Measurements from ENCODE around the gene PKP1. TPM values are rescaled to one million over a fixed set of nuclear protein-coding genes. Genes with fewer than 3 reads are reported as not detected.

PKP1 gene
- total RNA-seq, 1 experiment from 2014 or later, result 0.30 TPM

DNA sequence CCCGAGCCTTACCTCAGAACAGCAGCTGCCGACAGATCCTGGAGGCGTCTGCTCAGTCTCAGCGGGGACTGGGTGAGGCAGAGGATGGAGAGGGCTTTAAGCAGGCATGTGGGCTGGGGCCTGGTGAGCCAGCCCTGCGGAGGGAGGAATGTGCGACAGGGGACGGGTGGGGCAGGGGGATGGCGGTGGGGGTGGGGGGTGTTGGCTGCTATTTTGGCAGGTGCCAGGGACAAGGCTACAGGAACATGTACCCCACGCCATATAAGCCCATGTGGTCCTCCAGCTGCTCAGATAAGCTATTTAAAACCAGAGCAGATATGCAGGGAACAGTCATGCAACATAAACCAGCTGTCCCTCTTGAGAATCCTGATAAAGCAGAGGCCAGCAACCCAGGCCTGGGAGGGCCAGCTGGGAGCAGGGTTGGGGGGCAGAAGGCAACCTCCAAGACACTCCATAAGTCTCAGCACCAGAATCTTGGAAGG lies 94.3 kb downstream of the PKP1 start, which contains the start of gene TNNT2:
TSS of gene TNNT2 (minus strand) at position 70 of the 482 bp plus-strand sequence. CDS start 4,426 bp downstream, outside the sequence.
- Mint-ChIP-seq H3K9me3 (ENCODE audit: unreplicated experiment) (no peaks in the 10 kb centered on the region), H3K27ac (ENCODE audit: low read depth, unreplicated experiment) (no peak within 1 kb of the TSS), H3K27me3 (ENCODE audit: insufficient read depth, unreplicated experiment) (peaks cover 27% of the 10 kb centered on the region), H3K36me3 (ENCODE audit: insufficient read depth, unreplicated experiment) (no peaks in the 10 kb centered on the region), H3K4me1 (ENCODE audit: insufficient read depth, unreplicated experiment) (no peaks in the 10 kb centered on the region), H3K4me3 (ENCODE audit: unreplicated experiment) (no peak within 1 kb of the TSS)
- DNase-seq (ENCODE audit: unreplicated experiment), result no peak
- no TSS peak for BruUV-seq (replicated peaks)
- CTCF ChIA-PET, result interaction anchor here (0.6 to 1.9 kb wide), 5 partner anchors 15 to 123 kb away, joined by 3 to 8 read pairs (median 4); no protein-coding TSS in a partner anchor
- POLR2A ChIA-PET, result interaction anchor here (1.5 kb wide), 1 partner anchor 20 kb away, joined by 3 read pairs; no protein-coding TSS in a partner anchor
- TF ChIP-seq, protein P1, sequence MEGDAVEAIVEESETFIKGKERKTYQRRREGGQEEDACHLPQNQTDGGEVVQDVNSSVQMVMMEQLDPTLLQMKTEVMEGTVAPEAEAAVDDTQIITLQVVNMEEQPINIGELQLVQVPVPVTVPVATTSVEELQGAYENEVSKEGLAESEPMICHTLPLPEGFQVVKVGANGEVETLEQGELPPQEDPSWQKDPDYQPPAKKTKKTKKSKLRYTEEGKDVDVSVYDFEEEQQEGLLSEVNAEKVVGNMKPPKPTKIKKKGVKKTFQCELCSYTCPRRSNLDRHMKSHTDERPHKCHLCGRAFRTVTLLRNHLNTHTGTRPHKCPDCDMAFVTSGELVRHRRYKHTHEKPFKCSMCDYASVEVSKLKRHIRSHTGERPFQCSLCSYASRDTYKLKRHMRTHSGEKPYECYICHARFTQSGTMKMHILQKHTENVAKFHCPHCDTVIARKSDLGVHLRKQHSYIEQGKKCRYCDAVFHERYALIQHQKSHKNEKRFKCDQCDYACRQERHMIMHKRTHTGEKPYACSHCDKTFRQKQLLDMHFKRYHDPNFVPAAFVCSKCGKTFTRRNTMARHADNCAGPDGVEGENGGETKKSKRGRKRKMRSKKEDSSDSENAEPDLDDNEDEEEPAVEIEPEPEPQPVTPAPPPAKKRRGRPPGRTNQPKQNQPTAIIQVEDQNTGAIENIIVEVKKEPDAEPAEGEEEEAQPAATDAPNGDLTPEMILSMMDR (IDR thresholded peaks at IDR 0.05; ENCODE audit: unreplicated experiment), result no peak
- intact Hi-C loops (cut with micrococcal nuclease), result no loop called here

DNA sequence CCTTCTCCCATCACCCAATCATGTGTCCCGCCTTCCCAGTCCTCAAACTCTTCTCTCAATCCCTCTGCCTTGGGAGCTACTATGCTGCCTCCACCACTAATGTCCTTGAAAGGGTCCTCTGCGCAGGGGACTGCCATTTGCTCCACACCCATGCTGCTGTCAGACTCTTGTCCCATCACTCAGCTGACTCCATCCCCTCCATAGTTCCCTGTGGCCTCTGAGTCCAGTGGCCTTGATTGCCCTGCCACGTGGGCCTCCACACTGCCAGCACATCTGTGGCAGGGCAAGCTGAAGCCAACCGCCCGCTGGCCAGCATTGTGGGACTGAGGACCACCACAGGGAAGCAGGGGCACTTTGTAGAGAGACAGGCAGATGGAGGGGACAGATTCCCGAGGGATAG lies 95.5 kb downstream of the PKP1 start:
- intact Hi-C loops (cut with micrococcal nuclease), result no loop called here
- peaks cover 5% of the 10 kb centered on the region for H3K4me1 Mint-ChIP-seq (ENCODE audit: insufficient read depth, unreplicated experiment)
- TF ChIP-seq, protein P1 (IDR thresholded peaks at IDR 0.05; ENCODE audit: unreplicated experiment), result no peak
- no peak overlapping the region for H3K4me3 Mint-ChIP-seq (ENCODE audit: unreplicated experiment)
- ChIA-PET POLR2A (interaction anchor here (0.7 to 1.5 kb wide), 4 partner anchors 19 to 686 kb away, joined by 3 to 4 read pairs (median 3); no protein-coding TSS in a partner anchor), CTCF (interaction anchor here (0.6 to 20.0 kb wide), 4 partner anchors 11 to 119 kb away, joined by 3 to 539 read pairs (median 12); no protein-coding TSS in a partner anchor)
- BruUV-seq (replicated peaks), result no TSS peak
- no peak for DNase-seq (ENCODE audit: unreplicated experiment)
- no peak overlapping the region for H3K27ac Mint-ChIP-seq (ENCODE audit: low read depth, unreplicated experiment)
- H3K27me3 Mint-ChIP-seq (ENCODE audit: insufficient read depth, unreplicated experiment), result peaks cover 16% of the 10 kb centered on the region
- H3K36me3 Mint-ChIP-seq (ENCODE audit: insufficient read depth, unreplicated experiment), result no peaks in the 10 kb centered on the region
- no peaks in the 10 kb centered on the region for H3K9me3 Mint-ChIP-seq (ENCODE audit: unreplicated experiment)

DNA sequence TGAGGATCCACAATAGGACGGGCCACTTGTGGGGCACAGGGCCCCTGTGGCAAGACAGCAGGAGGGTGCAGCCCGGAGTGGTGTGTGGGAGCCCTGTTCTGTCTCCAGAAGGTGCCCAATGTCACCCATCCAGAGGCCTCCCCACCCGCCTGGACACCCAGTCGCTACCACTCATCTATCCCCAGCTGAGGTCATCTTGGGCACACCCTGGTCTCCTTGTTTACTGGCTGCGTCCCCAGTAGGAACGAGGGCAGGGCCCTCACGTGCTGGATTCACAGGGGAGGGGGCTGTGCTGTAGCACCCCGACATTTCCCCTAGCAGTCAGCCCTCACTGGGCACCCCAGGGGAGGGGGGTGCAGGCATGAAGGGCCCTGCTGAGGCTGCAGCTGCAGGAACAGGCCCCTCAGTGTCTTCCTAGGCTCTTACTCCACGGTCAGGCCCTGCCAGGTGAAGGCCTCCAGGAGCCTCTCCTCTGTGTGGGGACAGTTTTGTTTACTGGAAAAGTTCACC lies 96.5 kb downstream of the PKP1 start:
- ChIA-PET CTCF (interaction anchor here (0.6 to 20.0 kb wide), 5 partner anchors 10 to 756 kb away, joined by 3 to 539 read pairs (median 4); no protein-coding TSS in a partner anchor), POLR2A (interaction anchor here (0.6 to 1.0 kb wide), 5 partner anchors 21 to 685 kb away, joined by 3 to 4 read pairs (median 3); no protein-coding TSS in a partner anchor)
- intact Hi-C loops (cut with micrococcal nuclease), result no loop called here
- TF ChIP-seq, protein P1 (IDR thresholded peaks at IDR 0.05; ENCODE audit: unreplicated experiment), result no peak
- Mint-ChIP-seq H3K9me3 (ENCODE audit: unreplicated experiment) (no peaks in the 10 kb centered on the region), H3K27ac (ENCODE audit: low read depth, unreplicated experiment) (no peak overlapping the region), H3K36me3 (ENCODE audit: insufficient read depth, unreplicated experiment) (no peaks in the 10 kb centered on the region), H3K4me1 (ENCODE audit: insufficient read depth, unreplicated experiment) (peaks cover 15% of the 10 kb centered on the region), H3K27me3 (ENCODE audit: insufficient read depth, unreplicated experiment) (peaks cover 6% of the 10 kb centered on the region), H3K4me3 (ENCODE audit: unreplicated experiment) (no peak overlapping the region)
- BruUV-seq (replicated peaks), result no TSS peak
- DNase-seq (ENCODE audit: unreplicated experiment), result no peak

DNA sequence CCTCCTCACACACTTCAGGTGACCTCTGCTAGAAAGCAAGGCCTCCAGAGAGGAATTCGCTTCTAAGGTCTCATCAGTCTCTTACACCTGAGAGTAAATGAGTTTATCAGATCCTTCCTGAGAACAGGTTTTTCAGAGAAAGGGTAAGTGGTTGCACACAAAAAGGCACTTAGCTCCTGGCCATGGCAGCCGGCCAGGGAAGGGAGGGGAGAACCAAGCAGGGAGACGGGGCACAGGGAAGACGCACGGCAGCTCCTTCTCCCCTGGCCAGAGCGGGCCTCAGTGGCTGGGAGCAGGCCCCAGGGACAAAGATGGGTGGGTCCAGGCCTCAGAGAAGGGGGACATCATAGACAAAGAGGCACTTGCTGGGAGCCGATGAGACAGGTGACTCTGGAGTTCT lies 97.8 kb downstream of the PKP1 start:
- POLR2A ChIA-PET, result interaction anchor here (0.6 to 0.8 kb wide), 3 partner anchors 13 to 477 kb away, joined by 3 to 4 read pairs (median 3); no protein-coding TSS in a partner anchor
- intact Hi-C loops (cut with micrococcal nuclease), result no loop called here
- TF ChIP-seq, protein P1 (IDR thresholded peaks at IDR 0.05; ENCODE audit: unreplicated experiment), result no peak
- no peak for DNase-seq (ENCODE audit: unreplicated experiment)
- no TSS peak for BruUV-seq (replicated peaks)
- H3K36me3 Mint-ChIP-seq (ENCODE audit: insufficient read depth, unreplicated experiment), result no peaks in the 10 kb centered on the region
- no peaks in the 10 kb centered on the region for H3K27me3 Mint-ChIP-seq (ENCODE audit: insufficient read depth, unreplicated experiment)
- H3K4me3 Mint-ChIP-seq (ENCODE audit: unreplicated experiment), result no peak overlapping the region
- H3K27ac Mint-ChIP-seq (ENCODE audit: low read depth, unreplicated experiment), result no peak overlapping the region
- CTCF ChIA-PET, result interaction anchor here (0.5 to 20.0 kb wide), 11 partner anchors 12 to 279 kb away, joined by 3 to 539 read pairs (median 5); no protein-coding TSS in a partner anchor
- no peaks in the 10 kb centered on the region for H3K9me3 Mint-ChIP-seq (ENCODE audit: unreplicated experiment)
- peaks cover 19% of the 10 kb centered on the region for H3K4me1 Mint-ChIP-seq (ENCODE audit: insufficient read depth, unreplicated experiment)

Data from MCF 10A (cell line).